ENCODE results near the gene FICD. TPM values are rescaled to one million over a fixed set of nuclear protein-coding genes. Genes with fewer than 3 reads are reported as not detected.

The FICD gene
- total and polyA plus RNA-seq, 9 of the 15 experiments (the other 6 are each of a cell fraction or from before 2014, with no cell fraction given) = 0.88 to 4.5 (median 1.9) TPM

DNA sequence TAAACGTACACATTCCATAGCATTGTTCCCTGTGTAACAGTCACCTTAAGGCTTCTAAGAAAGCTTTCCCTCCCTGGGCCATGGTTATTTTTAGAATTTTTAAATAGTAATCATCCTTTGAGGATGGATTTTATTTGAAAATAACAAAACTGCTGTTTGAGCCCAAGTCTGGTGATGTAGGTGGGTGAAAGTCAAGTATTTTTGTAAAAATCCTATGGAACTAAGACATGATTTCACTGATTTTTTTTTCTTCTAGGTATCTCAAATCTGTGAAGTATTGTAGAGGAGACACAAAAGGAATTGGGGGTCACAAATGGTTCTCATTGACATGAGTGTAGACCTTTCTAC, 48.7 kb downstream of the FICD start (continued):
- TF ChIP-seq, protein P1, sequence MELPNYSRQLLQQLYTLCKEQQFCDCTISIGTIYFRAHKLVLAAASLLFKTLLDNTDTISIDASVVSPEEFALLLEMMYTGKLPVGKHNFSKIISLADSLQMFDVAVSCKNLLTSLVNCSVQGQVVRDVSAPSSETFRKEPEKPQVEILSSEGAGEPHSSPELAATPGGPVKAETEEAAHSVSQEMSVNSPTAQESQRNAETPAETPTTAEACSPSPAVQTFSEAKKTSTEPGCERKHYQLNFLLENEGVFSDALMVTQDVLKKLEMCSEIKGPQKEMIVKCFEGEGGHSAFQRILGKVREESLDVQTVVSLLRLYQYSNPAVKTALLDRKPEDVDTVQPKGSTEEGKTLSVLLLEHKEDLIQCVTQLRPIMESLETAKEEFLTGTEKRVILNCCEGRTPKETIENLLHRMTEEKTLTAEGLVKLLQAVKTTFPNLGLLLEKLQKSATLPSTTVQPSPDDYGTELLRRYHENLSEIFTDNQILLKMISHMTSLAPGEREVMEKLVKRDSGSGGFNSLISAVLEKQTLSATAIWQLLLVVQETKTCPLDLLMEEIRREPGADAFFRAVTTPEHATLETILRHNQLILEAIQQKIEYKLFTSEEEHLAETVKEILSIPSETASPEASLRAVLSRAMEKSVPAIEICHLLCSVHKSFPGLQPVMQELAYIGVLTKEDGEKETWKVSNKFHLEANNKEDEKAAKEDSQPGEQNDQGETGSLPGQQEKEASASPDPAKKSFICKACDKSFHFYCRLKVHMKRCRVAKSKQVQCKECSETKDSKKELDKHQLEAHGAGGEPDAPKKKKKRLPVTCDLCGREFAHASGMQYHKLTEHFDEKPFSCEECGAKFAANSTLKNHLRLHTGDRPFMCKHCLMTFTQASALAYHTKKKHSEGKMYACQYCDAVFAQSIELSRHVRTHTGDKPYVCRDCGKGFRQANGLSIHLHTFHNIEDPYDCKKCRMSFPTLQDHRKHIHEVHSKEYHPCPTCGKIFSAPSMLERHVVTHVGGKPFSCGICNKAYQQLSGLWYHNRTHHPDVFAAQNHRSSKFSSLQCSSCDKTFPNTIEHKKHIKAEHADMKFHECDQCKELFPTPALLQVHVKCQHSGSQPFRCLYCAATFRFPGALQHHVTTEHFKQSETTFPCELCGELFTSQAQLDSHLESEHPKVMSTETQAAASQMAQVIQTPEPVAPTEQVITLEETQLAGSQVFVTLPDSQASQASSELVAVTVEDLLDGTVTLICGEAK (IDR thresholded peaks at IDR 0.05) = no peak
- TF ChIP-seq, protein P1 (CRISPR knock-in tag; IDR thresholded peaks at IDR 0.05) = no peak
- TF ChIP-seq ZNF174 (CRISPR knock-in tag; IDR thresholded peaks at IDR 0.05) (no peak), ZNF785 (CRISPR knock-in tag; IDR thresholded peaks at IDR 0.05) (no peak), ZNF778 (CRISPR knock-in tag; IDR thresholded peaks at IDR 0.05) (no peak), ZNF347 (CRISPR knock-in tag; IDR thresholded peaks at IDR 0.05; ENCODE audit: low read depth) (no peak), EP400 (IDR thresholded peaks at IDR 0.05) (no peak), CHD2 (IDR thresholded peaks at IDR 0.05; ENCODE audit: low read depth, low read length) (no peak), L3MBTL2 (IDR thresholded peaks at IDR 0.05) (no peak), ZNF583 (CRISPR knock-in tag; IDR thresholded peaks at IDR 0.05) (no peak), PHF21A (IDR thresholded peaks at IDR 0.05; ENCODE audit: borderline replicate concordance, low read depth) (no peak), RUNX1 (IDR thresholded peaks at IDR 0.05; ENCODE audit: low read depth) (no peak)
- TF ChIP-seq, protein P2, sequence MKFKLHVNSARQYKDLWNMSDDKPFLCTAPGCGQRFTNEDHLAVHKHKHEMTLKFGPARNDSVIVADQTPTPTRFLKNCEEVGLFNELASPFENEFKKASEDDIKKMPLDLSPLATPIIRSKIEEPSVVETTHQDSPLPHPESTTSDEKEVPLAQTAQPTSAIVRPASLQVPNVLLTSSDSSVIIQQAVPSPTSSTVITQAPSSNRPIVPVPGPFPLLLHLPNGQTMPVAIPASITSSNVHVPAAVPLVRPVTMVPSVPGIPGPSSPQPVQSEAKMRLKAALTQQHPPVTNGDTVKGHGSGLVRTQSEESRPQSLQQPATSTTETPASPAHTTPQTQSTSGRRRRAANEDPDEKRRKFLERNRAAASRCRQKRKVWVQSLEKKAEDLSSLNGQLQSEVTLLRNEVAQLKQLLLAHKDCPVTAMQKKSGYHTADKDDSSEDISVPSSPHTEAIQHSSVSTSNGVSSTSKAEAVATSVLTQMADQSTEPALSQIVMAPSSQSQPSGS (CRISPR knock-in tag; IDR thresholded peaks at IDR 0.05) = no peak
- TF ChIP-seq, protein P3, sequence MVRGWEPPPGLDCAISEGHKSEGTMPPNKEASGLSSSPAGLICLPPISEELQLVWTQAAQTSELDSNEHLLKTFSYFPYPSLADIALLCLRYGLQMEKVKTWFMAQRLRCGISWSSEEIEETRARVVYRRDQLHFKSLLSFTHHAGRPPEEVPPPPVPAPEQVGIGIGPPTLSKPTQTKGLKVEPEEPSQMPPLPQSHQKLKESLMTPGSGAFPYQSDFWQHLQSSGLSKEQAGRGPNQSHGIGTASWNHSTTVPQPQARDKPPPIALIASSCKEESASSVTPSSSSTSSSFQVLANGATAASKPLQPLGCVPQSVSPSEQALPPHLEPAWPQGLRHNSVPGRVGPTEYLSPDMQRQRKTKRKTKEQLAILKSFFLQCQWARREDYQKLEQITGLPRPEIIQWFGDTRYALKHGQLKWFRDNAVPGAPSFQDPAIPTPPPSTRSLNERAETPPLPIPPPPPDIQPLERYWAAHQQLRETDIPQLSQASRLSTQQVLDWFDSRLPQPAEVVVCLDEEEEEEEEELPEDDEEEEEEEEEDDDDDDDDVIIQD (CRISPR knock-in tag; IDR thresholded peaks at IDR 0.05) = no peak
- TF ChIP-seq, protein P4, sequence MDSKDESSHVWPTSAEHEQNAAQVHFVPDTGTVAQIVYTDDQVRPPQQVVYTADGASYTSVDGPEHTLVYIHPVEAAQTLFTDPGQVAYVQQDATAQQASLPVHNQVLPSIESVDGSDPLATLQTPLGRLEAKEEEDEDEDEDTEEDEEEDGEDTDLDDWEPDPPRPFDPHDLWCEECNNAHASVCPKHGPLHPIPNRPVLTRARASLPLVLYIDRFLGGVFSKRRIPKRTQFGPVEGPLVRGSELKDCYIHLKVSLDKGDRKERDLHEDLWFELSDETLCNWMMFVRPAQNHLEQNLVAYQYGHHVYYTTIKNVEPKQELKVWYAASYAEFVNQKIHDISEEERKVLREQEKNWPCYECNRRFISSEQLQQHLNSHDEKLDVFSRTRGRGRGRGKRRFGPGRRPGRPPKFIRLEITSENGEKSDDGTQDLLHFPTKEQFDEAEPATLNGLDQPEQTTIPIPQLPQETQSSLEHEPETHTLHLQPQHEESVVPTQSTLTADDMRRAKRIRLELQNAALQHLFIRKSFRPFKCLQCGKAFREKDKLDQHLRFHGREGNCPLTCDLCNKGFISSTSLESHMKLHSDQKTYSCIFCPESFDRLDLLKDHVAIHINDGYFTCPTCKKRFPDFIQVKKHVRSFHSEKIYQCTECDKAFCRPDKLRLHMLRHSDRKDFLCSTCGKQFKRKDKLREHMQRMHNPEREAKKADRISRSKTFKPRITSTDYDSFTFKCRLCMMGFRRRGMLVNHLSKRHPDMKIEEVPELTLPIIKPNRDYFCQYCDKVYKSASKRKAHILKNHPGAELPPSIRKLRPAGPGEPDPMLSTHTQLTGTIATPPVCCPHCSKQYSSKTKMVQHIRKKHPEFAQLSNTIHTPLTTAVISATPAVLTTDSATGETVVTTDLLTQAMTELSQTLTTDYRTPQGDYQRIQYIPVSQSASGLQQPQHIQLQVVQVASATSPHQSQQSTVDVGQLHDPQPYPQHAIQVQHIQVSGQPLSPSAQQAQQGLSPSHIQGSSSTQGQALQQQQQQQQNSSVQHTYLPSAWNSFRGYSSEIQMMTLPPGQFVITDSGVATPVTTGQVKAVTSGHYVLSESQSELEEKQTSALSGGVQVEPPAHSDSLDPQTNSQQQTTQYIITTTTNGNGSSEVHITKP (IDR thresholded peaks at IDR 0.05; ENCODE audit: partially characterized antibody) = no peak

All from K562 (cell line).